8988T (cell line): ENCODE data around the gene STAT5A.
"Not testable (repeated sequence)": the region's sequence is repeated elsewhere in the genome, so short reads cannot be mapped to it uniquely, and the experiment has no call there.

ENCODE experiments used
- DNase-seq: peaks from one replicate; pipeline ENCODE4 v3.0.0; 2011

The STAT5A gene

DNA sequence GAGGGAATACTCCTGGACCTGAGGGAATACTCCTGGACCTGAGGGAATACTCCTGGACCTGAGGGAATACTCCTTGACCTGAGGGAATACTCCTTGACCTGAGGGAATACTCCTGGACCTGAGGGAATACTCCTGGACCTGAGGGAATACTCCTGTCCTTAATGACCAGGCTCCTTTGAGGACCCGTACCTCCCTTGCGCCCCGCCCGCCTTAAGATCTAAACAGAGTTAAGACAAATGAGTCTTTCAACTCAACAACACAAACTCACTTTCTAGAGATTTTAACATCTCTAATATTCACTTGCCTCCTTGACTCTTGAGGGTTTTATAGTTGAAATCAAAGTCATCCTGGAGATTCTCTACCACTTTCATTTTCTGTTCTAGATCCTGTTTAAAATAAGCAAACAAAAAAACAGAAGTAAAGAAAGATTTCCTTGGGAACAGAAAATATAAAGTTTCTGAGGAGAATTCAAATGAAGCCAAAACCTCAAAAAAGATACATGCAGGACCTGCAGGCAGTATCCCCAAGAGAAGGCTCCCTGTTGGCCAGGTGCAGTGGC is 50.2 kb downstream of the STAT5A start:
- DNase-seq, result no peak

- no peak for DNase-seq
Observed at GRCh38 chr17:42339221-42339620, 50.9 kb downstream of the STAT5A start.

- DNase-seq, result no peak
Observed at GRCh38 chr17:42340691-42341127, 52.4 kb downstream of the STAT5A start.

- DNase-seq, result no peak
Observed at GRCh38 chr17:42341568-42341967, 53.3 kb downstream of the STAT5A start.

DNA sequence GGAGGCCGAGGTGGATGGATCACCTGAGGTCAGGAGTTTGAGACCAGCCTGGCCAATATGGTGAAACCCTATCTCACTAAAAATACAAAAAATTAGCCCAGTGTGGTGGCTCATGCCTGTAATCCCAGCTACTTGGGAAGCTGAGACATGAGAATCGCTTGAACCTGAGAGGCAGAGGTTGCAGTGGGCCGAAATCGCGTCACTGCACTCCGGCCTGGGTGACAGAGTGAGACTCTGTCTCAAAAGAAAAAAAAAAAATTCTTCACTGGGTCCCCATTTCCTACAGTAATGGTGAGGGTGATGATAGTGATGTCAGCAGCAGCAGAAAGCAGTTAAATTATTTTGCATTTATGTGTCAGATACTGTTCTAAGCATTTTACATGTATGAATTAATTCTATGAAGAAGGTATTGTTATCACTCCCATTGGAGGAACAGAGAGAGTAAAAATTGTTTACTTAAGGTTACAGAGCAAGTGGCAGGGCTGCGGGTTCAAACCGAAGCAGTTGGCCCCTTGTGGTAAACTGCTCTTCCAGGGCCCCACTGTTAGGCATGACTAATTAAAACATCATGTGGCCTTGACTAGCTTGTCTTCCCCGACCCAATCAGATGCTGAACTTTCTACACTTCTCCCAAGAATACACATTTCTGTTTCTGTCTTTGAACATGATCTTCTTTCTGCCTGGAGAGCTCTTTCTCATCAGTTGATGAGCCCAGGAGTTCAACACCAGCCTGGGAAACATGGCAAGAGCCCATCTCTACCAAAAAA is 54.1 kb downstream of the STAT5A start:
- DNase-seq, result no peak

GRCh38 chr17:42345396-42346073 is 57.2 kb downstream of the STAT5A start:
- no peak for DNase-seq

- no peak for DNase-seq
Observed at GRCh38 chr17:42346481-42346880, 58.2 kb downstream of the STAT5A start.

GRCh38 chr17:42347198-42347597 is 58.9 kb downstream of the STAT5A start:
- no peak for DNase-seq

- DNase-seq, result no peak
Observed at GRCh38 chr17:42347606-42348005, 59.3 kb downstream of the STAT5A start.

DNA sequence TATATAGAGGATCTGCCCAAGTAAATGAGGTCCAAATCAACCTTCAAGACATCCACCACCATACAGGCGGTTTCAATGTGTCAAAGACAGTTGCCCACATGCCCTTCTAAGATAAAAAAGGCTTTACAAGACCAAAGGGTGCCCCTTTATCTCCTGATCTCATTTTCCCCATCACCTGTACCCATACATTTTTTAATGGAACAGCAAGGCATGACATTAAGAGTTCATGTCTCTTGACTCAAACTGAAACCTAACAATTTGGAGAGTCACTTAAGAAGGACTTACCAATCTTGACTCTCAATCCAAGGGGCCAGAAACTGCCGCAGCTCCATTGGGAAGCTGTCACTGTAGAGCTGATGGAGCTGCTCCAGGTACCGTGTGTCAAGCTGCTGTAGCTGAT is 59.8 kb downstream of the STAT5A start:
- no peak for DNase-seq

GRCh38 chr17:42354956-42355843 is 66.9 kb downstream of the STAT5A start:
- no peak for DNase-seq

- no peak for DNase-seq
Observed at GRCh38 chr17:42358434-42358833, 70.1 kb downstream of the STAT5A start.

DNA sequence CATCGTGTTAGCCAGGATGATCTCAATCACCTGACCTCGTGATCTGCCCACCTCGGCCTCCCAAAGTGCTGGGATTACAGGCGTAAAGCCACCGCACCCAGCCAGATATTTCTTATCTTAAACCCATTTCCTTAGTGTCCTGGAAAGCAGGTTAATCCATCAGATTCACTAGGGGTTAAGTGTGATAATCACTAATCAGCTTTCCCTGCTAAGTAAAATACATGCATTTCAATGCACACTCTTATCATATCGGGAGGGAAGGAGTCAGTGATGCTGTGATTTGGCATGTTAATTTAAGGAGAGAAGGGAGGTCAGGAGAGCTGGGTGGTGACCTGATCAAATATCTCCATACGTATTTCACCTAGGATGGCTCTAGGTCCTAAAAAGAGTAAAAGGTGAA is 70.8 kb downstream of the STAT5A start:
- DNase-seq, result no peak

- DNase-seq, result not testable (repeated sequence)
Observed at GRCh38 chr17:42360388-42360787, 72.1 kb downstream of the STAT5A start.
